Bronchial epithelial cell (primary cell): ENCODE results near the gene CXorf66. TPM values are rescaled to one million over a fixed set of nuclear protein-coding genes. Genes with fewer than 3 reads are reported as not detected.

Experiments
- DNase-seq: peaks from one replicate; pipeline ENCODE4 v3.0.0-alpha.2; 2010; ENCODE audit warnings: low read depth
- FAIRE-seq: peaks from 2 replicates; lab custom pipeline; 2011; peaks lifted over from hg19 to GRCh38; lab: Jason Lieb, UNC
- H3K27me3 ChIP-seq: 2 replicates; pipeline ENCODE4 v1.5.1; 2011; ENCODE audit warnings: low read length; ENCODE audit not compliant: control insufficient read depth, insufficient read depth
- H3K36me3 ChIP-seq: 2 replicates; pipeline ENCODE4 v1.5.1; 2011; ENCODE audit warnings: low read length; ENCODE audit not compliant: control insufficient read depth, insufficient read depth
- H3K4me3 ChIP-seq: 2 replicates; pipeline ENCODE4 v1.5.1; 2011; ENCODE audit warnings: mild to moderate bottlenecking, low read depth, low read length, control low read depth
- total RNA-seq: library from RNA; depleted of rRNA; stranded (reverse); fragments of >200 nt; gene quantifications from 2 replicates; pipeline ENCODE4 v1.2.1, GENCODE V29; 2014
- TF ChIP-seq, protein P1 (sequence below): IDR thresholded peaks from 2 replicates; pipeline ENCODE4 v1.5.1; 2011; ENCODE audit warnings: mild to moderate bottlenecking, moderate library complexity, low read length, control low read depth, inconsistent platforms; ENCODE audit not compliant: insufficient read depth, severe bottlenecking

The CXorf66 gene
- total RNA-seq, 1 donor from 2014 or later = not detected

DNA sequence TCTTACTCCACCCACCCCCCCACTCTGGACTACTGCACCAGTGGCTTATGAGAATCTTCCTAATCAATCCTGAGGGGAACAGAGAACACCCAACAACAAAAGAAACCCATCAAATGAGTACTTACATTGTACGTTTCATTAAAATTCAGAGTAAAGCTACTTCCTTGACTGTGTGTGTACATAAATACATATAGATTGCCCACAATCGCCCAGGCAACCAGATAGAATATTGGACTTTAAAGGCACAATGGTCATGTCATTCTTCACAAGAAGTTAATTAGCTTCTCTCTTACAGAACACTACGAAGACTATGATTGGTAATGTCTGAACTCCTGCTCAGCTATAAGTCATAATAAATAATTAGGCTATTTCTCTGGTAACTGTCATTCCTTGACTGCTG is 20.2 kb downstream of the CXorf66 start:
- no peak for FAIRE-seq
- no peaks in the 10 kb centered on the region for H3K36me3 ChIP-seq

DNA sequence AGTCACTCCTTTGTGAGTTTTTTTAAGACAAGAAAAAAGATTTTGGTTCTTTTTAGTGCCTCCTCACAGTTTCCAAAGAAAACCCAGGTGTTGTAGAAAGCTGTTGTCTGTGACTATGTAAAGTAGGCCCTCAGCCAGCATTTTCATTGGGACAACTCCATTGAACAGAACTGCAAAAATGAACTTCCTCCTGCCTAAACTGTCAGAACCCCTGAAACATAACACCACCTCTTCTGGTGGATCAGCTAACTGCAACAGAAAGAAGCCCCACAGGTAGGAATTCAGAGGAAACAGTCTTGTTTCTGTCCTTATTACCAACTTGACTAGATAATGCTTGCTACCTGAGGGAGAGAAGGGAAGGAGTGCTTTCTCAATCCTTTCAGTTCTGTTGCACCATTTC is 29.1 kb downstream of the CXorf66 start:
- TF ChIP-seq, protein P1, sequence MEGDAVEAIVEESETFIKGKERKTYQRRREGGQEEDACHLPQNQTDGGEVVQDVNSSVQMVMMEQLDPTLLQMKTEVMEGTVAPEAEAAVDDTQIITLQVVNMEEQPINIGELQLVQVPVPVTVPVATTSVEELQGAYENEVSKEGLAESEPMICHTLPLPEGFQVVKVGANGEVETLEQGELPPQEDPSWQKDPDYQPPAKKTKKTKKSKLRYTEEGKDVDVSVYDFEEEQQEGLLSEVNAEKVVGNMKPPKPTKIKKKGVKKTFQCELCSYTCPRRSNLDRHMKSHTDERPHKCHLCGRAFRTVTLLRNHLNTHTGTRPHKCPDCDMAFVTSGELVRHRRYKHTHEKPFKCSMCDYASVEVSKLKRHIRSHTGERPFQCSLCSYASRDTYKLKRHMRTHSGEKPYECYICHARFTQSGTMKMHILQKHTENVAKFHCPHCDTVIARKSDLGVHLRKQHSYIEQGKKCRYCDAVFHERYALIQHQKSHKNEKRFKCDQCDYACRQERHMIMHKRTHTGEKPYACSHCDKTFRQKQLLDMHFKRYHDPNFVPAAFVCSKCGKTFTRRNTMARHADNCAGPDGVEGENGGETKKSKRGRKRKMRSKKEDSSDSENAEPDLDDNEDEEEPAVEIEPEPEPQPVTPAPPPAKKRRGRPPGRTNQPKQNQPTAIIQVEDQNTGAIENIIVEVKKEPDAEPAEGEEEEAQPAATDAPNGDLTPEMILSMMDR = no peak
- Histone ChIP-seq H3K36me3 (no peaks in the 10 kb centered on the region), H3K4me3 (no peak overlapping the region), H3K27me3 (no peaks in the 10 kb centered on the region)
- FAIRE-seq = no peak
- no peak for DNase-seq

More for the DNA sequence above, 20.2 kb downstream of the CXorf66 start:
- H3K4me3 ChIP-seq = no peak overlapping the region
- DNase-seq = no peak
- TF ChIP-seq, protein P1 = no peak
- H3K27me3 ChIP-seq = no peaks in the 10 kb centered on the region

DNA sequence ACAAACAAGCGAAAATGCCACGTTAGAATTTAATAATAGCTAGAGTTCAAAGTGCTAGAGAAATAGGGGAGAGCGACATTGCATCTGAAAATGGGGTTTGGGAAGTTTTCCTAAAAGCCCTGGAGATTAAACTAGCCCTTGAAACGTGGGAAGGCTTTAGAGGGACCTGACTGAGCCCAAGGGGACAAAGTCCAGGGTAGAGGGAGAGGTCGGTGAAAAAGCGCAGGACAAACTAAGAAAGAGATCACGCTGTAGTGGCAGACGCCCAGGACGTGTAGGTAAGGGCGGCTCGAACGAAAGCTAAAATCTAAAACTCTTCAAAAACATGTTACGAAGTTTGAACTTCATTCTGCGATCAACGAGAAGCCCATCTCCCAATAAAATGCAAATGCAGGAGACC is 31.4 kb downstream of the CXorf66 start:
- DNase-seq = no peak
- Histone ChIP-seq H3K4me3 (peak overlapping the region; percentile 71), H3K36me3 (no peaks in the 10 kb centered on the region), H3K27me3 (no peaks in the 10 kb centered on the region)
- FAIRE-seq = no peak
- TF ChIP-seq, protein P1 = no peak

DNA sequence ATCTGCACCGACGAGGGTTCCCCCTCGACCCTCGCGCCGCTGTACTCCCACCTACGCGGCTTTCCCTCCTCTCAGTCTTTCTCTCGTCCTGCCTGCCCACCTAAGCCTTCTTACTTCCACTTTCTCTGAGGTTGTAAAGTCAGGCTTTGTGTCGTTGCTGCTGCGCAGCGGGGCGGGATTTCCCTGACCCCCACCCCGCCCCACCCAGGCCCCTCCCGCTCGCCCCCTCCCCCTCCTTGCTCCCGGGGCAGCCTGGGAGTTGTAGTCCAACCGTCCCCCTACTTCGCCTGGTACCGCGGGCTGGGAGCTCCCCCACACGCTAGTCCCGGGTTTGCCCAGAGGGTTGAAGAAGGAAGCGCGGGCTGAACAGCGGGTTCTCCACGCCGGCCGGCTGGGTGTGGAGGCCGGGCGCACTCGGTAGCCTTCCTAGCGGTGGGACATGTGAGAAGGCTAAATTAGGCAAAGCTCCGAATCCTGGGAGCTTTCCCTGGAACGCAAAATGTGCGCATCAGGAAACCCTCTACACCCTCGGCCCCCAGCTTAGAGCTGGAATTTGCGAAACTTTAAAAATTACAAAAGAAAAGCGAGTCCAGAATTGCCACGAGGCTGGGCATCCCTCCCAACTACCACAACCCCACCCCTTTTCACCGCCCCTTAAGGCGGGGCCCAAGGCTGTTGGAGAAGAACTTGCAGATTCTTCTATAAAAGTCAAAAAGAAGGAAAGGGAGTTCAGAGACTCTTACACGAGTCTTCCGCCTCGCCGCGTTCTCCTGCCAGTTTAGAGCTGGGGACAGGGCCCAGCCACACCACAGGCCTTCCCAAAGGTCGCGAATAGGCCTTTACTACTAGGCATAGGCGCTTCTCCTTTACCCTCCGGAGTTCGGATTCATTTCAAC is 32.2 kb downstream of the CXorf66 start, which contains the start of gene ATP11C:
Gene ATP11C (minus strand): TSS at position 153 of the 896 bp plus-strand sequence. CDS start 1,011 bp downstream, outside the sequence.
- H3K4me3 ChIP-seq = peak within 1 kb of the TSS; percentile 71
- FAIRE-seq (no peak), DNase-seq (peak; percentile 57)
- no peaks in the 10 kb centered on the region for H3K27me3 ChIP-seq
- TF ChIP-seq, protein P1 = peak; percentile 4
- H3K36me3 ChIP-seq = no peaks in the 10 kb centered on the region

DNA sequence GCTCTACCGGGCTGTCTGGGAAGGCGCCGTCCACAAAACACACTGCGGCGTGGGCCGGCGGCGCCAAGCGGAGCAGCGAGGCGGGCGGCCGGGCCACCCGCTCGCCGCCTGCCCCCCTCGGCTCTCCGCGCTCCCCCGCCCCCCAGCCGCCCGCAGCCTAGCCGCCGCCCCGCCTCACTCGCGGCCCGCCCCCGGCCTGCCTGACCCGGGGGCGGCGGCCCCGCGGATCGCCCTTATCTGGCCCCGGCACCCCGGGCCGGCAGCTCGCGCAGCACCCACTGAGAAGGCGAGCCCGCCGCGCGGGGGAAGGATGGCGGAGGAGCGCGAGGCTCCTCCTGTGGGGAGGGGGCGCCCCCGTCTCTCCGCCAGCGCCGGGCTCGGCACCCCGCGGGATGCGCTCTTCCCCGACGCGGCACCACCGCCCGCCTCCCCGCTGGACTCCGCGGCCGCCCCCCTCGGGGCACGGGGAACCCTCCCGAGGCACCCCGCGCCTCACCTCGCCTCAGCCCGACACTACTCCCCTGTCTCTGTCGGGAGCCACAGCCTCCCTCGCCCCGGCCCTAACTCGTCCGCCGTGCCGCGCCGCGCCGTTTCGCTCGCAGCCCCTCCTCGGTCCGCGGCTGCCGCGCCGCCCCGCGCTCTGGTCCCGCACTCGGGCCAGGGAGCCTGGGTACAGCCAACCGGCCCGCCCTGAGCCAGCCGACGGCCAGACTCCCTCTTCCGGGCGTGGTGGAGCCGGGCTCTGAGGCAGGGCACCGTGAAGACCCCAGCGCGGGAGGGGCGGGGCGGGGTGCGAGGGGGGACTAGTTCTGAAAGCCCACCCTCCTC is 33.0 kb downstream of the CXorf66 start:
- Histone ChIP-seq H3K4me3 (peak overlapping the region; percentile 71), H3K27me3 (no peaks in the 10 kb centered on the region), H3K36me3 (no peaks in the 10 kb centered on the region)
- FAIRE-seq (no peak), DNase-seq (no peak)
- TF ChIP-seq, protein P1 = no peak
